Fibroblast of gingiva (primary cell): ENCODE results near the gene DVL2.
"Not testable (repeated sequence)": the region's sequence is repeated elsewhere in the genome, so short reads cannot be mapped to it uniquely, and the experiment has no call there.

Experiments
- DNase-seq: peaks from one replicate; pipeline ENCODE4 v3.0.0-alpha.2; 2011; ENCODE audit warnings: low read depth

DVL2 gene

DNA sequence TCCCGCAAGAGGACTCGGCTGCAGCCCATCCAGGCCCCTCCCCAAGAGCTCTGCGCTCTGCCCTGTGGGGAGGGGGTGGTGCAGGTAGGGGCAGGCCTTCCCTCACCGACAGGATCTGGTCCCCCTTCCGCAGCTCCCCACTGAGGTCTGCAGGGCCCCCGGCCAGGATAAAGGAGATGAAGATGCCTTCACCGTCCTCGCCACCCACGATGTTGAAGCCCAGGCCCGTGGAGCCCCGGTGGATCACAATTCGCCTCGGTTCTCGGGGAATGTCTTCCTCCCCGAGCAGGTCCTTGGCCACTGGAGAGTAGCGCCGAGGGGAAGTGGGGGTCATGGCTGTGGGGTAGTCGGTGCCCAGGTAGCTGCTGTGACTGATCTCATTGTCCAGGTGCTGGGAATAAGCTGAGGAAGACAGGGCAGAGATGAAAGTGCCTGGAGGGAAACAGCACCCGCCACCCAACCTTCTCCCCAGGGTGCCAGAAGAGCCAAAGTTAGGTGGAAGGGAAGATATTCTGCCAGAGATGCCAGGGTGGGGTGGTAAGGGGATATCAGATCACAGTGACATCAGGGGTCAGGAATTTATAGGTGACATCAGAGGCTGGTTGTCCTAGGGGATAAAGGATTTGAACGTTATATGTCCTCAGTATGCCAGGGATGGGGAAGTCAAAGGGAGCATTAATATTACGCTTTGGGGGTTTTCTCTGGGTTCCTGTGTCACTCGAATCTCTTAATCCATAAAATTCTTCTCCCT lies 37.5 kb downstream of the DVL2 start:
- no peak for DNase-seq

- DNase-seq = no peak
These were observed 38.3 kb downstream of the DVL2 start for GRCh38 chr17:7195971-7196370.

DNA sequence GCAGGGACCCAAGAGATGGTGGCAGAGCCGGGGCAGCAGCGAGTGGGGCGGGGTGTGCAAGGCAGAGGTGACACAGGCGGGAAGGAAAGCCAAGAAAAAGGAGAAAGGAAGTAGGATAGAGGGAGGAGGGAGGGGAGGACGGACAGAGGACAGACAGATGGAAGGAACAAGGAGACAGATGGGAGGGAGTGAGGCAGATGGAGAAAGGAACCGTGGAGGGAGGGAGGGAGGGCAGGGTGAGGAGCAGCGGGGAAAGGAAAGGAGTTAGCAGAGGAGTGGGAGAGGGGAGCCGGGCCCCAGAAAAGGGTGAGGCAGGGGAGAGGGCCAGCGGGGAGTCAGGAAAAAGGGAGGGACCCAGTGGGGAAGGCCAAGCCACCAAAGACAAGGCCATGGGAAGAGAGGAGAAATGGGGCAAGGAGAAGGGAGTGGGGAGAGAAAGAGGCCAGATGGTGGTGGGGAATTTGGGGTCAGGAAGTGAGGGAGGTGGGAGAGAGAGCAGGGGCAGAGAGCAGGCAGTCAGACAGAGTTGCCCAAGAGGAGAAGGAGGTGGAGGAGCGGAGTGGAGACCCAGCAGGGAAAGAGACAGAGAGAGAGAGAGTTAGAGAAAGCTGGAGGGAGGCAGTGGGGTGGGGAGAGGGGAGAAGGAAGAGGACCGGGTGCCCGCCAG lies 41.9 kb downstream of the DVL2 start:
- DNase-seq = no peak

DNA sequence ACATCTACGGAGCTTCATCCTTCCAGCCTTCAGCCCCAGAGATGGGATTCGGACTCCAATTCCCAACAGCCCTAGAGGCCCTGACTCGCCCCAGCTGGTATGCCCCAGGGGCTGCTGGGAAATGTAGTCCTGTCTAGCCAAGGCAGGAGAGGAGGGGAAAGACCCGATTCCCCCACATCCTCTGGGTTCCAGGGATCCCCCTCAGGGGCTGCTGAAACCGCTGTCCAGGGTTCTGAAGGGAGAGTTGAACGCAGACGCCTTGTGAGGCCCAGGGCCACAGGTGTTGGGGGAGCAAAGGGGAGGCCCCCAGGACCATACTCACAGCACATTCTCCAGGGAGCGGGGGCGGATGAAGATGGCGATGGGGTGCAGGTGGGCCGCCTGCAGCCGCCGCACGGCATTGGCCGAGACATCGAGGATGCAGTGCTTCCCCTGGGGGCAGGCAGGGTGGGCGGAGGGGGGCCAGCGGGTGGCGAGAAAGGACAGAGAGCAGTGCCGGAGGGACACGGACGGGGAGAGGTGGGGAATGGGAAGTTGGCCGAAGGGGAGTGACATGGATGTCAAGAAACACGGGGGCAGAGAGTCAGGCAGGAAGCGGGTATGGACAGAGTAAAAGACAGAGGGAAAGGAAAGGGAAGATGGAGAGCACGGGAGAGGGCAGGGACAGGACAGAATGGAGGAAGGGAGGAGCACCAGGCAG lies 42.6 kb downstream of the DVL2 start:
- DNase-seq = no peak

GRCh38 chr17:7191069-7191468 lies 43.2 kb downstream of the DVL2 start:
- no peak for DNase-seq

DNA sequence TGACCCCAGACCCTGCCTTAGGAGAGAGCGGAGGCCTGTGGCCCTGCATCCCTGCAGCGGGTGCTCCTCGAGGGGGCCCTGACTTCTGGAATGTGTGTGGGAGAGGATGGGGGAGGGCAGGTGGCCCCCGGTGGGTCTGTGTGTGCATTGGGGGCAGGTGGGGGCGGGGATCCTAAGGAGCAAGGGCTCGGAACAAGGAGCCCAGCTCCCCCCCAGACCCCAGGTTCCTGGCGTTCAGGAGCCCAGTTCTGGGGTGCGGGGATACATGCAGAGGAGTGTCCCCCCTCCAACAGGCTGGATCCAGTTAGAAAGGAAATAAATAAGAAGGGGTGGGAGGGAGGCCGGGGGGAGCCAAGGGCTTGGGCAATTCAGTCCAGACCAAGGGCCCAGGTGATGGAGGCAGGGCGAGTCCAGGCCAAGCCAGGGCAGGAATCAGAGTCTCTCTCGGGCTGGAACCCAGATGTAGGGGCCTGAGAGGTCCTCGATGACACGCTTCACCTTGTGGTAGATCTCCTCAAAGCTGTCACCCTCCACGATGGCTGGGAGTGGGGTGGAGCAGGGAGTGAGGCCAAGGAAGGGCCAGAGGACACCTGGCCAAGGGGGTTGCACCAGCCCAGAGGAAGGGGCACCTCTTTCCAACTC lies 43.9 kb downstream of the DVL2 start:
- DNase-seq = no peak

DNA sequence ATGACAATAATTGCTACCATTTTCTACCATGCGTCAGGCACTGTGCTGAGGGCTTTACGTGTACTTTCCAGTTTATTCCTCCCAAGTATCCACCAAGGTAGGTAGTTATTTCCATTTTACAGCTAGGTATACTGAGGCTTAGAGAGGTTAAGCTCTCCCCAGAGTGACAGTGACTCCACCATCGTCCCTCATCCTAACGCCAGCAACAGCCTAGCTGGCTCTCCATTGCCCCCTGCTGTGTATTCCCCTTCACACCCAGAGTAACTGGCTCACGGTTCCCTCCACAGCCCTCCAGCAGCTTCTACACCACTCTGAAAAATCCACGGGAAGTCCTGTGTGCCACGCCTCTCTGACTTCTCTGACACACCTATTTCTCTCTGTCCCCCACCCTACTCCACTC lies 48.1 kb downstream of the DVL2 start:
- no peak for DNase-seq

- no peak for DNase-seq
These were observed 49.7 kb downstream of the DVL2 start for GRCh38 chr17:7184647-7185046.

GRCh38 chr17:7184091-7184488 lies 50.2 kb downstream of the DVL2 start:
- no peak for DNase-seq

GRCh38 chr17:7183433-7184090 lies 50.8 kb downstream of the DVL2 start:
- DNase-seq = no peak

- DNase-seq = not testable (repeated sequence)
These were observed 52.2 kb downstream of the DVL2 start for GRCh38 chr17:7182101-7182500.

GRCh38 chr17:7179317-7180254 lies 54.7 kb downstream of the DVL2 start, which contains the start of gene ASGR1:
TSS of gene ASGR1 (minus strand) at chr17:7179370. CDS start at chr17:7178563, 807 bp downstream.
- DNase-seq = no peak

DNA sequence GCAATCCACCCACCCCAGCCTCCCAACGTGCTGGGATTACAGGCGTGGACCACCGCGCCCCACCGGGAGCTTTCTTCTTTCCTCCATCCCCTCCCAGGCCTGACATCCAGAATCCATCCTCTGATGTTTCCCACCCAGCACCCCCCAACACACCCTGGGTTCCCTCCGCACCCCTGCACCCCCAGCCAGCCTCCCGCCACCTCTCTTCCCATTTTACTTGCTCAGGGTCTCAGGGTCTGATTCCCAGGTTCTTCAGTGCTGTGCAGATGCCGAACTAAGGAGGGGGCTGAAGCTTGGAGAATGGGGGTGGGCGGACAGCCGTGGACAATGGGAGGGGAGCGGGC lies 55.4 kb downstream of the DVL2 start:
- no peak for DNase-seq

DNA sequence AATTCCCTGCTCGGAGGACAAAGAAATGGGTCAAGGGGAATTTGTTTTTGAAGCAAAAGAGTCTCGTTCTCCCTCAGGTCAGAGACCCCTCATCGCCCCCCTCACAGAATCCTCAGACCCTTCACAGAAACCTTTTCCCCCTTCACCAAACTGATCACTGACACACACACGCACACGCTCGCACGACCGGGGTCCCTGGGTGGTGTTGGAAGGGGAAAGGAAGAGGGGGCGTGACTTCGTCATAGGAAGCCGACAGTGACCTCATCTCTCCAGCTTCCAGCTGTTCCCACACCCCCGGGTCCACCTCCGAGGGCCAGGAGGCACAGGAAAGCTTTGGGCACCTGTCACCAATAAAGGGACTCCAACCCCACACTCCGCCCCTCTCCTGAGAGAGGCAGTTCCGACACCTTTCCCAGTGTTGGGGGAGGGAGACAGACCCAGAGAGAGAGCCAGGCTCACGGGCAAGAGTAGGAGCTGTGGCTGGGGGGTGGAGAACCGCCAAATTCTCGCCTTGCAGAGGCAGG lies 56.3 kb downstream of the DVL2 start:
- DNase-seq = no peak

DNA sequence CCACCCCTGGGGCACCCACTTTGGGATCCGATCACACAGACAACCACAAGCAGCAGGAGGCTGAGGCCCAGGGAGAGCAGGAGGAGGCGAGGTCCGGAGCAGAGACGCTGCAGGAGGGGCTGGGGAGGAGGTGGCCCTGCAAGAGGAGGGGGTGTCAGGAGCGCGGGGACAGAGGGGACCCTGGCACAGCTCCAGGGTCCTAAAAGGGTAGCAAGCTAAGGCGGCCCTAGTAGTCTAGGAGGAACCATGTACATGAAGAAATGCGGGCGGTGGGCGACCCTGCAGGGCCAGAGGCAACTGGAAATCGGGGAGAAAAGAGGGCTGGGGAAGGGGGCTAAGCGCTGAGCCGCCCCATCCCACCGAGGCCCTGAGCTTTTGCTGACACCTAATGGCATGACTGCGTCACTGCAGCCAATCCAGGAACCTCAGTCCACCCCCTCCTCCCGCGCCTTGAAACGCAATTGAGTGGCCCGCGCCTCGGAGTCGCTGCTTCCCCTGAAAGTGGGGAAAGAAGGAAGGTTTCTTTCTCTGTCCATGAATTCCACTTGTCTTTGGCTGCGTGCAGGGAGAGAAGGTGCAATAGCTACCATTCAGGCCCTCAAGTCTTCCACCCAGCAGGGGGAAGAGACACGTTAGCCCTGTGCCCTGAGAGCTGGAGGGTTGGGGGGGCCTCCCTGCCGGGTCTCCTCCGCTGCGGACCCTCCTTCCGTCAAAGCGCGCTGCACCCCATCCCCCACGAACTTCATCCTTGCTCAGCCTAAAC lies 56.9 kb downstream of the DVL2 start:
- peak; percentile 42 for DNase-seq

GRCh38 chr17:7176841-7177190 lies 57.5 kb downstream of the DVL2 start:
- no peak for DNase-seq

- no peak for DNase-seq
These were observed 58.0 kb downstream of the DVL2 start for GRCh38 chr17:7176107-7176840.
